Neuronal stem cell (in vitro differentiated cells): ENCODE measurements around the gene ITSN1.

Source experiments
- DNase-seq: peaks from one replicate; pipeline ENCODE4 v3.0.0-alpha.2; 2013; ENCODE audit warnings: low spot score
- H2AFZ ChIP-seq: one replicate; pipeline ENCODE4 v1.6.1; 2013; ENCODE audit warnings: mild to moderate bottlenecking, low read length, inconsistent platforms
- H2AK5ac ChIP-seq: 2 replicates; pipeline ENCODE4 v1.6.1; 2013; ENCODE audit warnings: low read depth, mild to moderate bottlenecking, inconsistent platforms, low read length, moderate library complexity, mixed read lengths
- H2BK120ac ChIP-seq: 2 replicates; pipeline ENCODE4 v1.6.1; 2013; ENCODE audit warnings: low read depth, mild to moderate bottlenecking, inconsistent platforms, low read length, moderate library complexity, mixed read lengths
- H2BK12ac ChIP-seq: one replicate; pipeline ENCODE4 v1.6.1; 2013; ENCODE audit warnings: low read length, inconsistent platforms
- H2BK15ac ChIP-seq: 2 replicates; pipeline ENCODE4 v1.6.1; 2013; ENCODE audit warnings: mild to moderate bottlenecking, low read length, inconsistent platforms, mixed read lengths
- H2BK5ac ChIP-seq: one replicate; pipeline ENCODE4 v1.6.1; 2013; ENCODE audit warnings: inconsistent platforms, mild to moderate bottlenecking, low read length, moderate library complexity
- H3K14ac ChIP-seq: one replicate; pipeline ENCODE4 v1.6.1; 2013; ENCODE audit warnings: low read length, inconsistent platforms
- H3K18ac ChIP-seq: 2 replicates; pipeline ENCODE4 v1.6.1; 2013; ENCODE audit warnings: low read length, inconsistent platforms
- H3K23ac ChIP-seq: 2 replicates; pipeline ENCODE4 v1.6.1; 2013; ENCODE audit warnings: low read depth, mild to moderate bottlenecking, mixed read lengths, low read length, inconsistent platforms; ENCODE audit not compliant: poor library complexity
- H3K27ac ChIP-seq: replicated peaks from 3 replicates; pipeline ENCODE4 v1.5.1; 2013; ENCODE audit warnings: low read length, inconsistent platforms
- H3K27me3 ChIP-seq, 3 experiments: 2 replicates each; pipeline ENCODE4 v1.6.1; 2013; ENCODE audit warnings: low read length in 3 of 3, mild to moderate bottlenecking in 2 of 3, inconsistent platforms in 1 of 3, low read depth in 1 of 3, mixed read lengths in 1 of 3, moderate library complexity in 1 of 3; ENCODE audit not compliant: control insufficient read depth in 3 of 3, insufficient read depth in 3 of 3
- H3K36me3 ChIP-seq, 2 donors: replicated peaks in 1 of 2; 2 replicates each; pipeline ENCODE4 v1.6.1; 2013; ENCODE audit warnings: low read length in 2 of 2; ENCODE audit not compliant: control insufficient read depth in 2 of 2, insufficient read depth in 2 of 2
- H3K4ac ChIP-seq: 2 replicates; pipeline ENCODE4 v1.6.1; 2013; ENCODE audit warnings: inconsistent platforms, mild to moderate bottlenecking, low read length, moderate library complexity
- H3K4me1 ChIP-seq, 2 donors: 1 replicate in 1 of 2; 2 replicates in 1 of 2; pipeline ENCODE4 v1.6.1; 2013; ENCODE audit warnings: low read length in 2 of 2, low read depth in 1 of 2; ENCODE audit not compliant: control insufficient read depth in 2 of 2, insufficient read depth in 1 of 2
- H3K4me2 ChIP-seq: one replicate; pipeline ENCODE4 v1.6.1; 2013; ENCODE audit warnings: mild to moderate bottlenecking, low read length, inconsistent platforms; ENCODE audit not compliant: insufficient read depth, poor library complexity, severe bottlenecking
- H3K4me3 ChIP-seq, 2 donors: 2 replicates each; pipeline ENCODE4 v1.5.1; 2013; ENCODE audit warnings: low read length in 2 of 2, mild to moderate bottlenecking in 2 of 2, inconsistent platforms in 1 of 2, moderate library complexity in 1 of 2
- H3K79me1 ChIP-seq: one replicate; pipeline ENCODE4 v1.6.1; 2013; ENCODE audit warnings: low read depth, mild to moderate bottlenecking, inconsistent platforms, low read length, moderate library complexity
- H3K9ac ChIP-seq: one replicate; pipeline ENCODE4 v1.6.1; 2013; ENCODE audit warnings: mild to moderate bottlenecking, low read depth, low read length, inconsistent platforms; ENCODE audit not compliant: poor library complexity
- H3K9me3 ChIP-seq, 2 donors: replicated peaks in 1 of 2; 2 replicates each; pipeline versions ENCODE3 to v1.6.1; 2013; ENCODE audit warnings: low read length in 2 of 2, mild to moderate bottlenecking in 2 of 2, inconsistent platforms in 1 of 2, low read depth in 1 of 2, mixed read lengths in 1 of 2, moderate library complexity in 1 of 2; ENCODE audit not compliant: control insufficient read depth in 2 of 2, insufficient read depth in 1 of 2
- H4K8ac ChIP-seq: one replicate; pipeline ENCODE4 v1.6.1; 2013; ENCODE audit warnings: low read depth, mild to moderate bottlenecking, inconsistent platforms, low read length, moderate library complexity
- H4K91ac ChIP-seq: one replicate; pipeline ENCODE4 v1.6.1; 2013; ENCODE audit warnings: low read length, low read depth, mild to moderate bottlenecking, inconsistent platforms; ENCODE audit not compliant: poor library complexity
- WGBS, 2 donors: extraction: QIAGEN DNeasy Blood & Tissue Kit; methylation state at CpG; one replicate each; pipeline ENCODE4 v1.1.7; 2013; ENCODE audit warnings: missing lambda C conversion rate in 2 of 2, mixed read lengths in 1 of 2; ENCODE audit not compliant: insufficient read length in 2 of 2, insufficient replicate concordance in 1 of 2; ENCODE audit errors: extremely low coverage in 2 of 2; 5-methylcytosine and 5-hydroxymethylcytosine counted together

The ITSN1 gene

DNA sequence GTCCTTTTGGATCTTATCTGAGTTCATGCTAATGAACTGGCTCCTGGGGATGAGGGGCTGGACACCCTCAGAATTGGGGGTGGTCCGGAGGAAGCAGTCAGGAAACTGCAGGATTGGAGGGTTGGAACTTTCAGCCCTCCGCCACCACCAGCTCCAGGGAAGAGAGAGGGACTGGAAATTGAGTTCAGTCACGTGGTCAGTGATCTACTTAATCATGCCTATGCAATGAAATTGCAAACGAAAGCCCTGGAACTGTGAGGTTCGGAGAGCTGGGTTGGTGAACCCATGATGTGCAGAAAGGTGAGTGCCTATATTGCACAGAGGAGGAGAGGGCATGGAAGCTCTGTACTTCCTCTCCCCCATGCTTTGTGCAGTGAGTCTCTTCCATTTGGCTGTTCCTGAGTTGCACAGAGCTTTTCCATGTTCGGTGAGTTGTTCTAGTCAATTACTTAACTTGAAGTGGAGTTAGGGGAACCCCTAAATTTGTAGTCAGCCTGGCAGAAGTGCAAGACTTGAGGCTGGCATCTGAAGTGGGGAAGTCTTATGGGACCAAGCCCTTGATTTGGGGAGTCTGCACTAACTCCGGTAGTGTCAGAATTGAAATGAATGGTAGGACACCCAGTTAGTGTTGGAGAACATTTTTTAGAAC lies 16.7 kb downstream of the ITSN1 start:
- Histone ChIP-seq H3K36me3 (peaks cover 0 to 21% of the 10 kb centered on the region in 2 donors), H3K27me3 (no peaks in the 10 kb centered on the region), H3K14ac (no peak overlapping the region), H2BK120ac (no peak overlapping the region), H2AK5ac (no peak overlapping the region), H3K18ac (no peak overlapping the region), H3K4me3 (no peak overlapping the region), H2AFZ (no peak overlapping the region), H2BK15ac (no peak overlapping the region), H4K91ac (no peak overlapping the region), H3K9me3 (peaks cover 0 to 18% of the 10 kb centered on the region in 2 donors), H3K79me1 (no peaks in the 10 kb centered on the region), H2BK12ac (no peak overlapping the region), H3K9ac (no peak overlapping the region), H3K4me1 (peaks cover 0 to 3% of the 10 kb centered on the region in 2 donors), H3K27ac (no peak overlapping the region), H3K4me2 (no peak overlapping the region), H3K23ac (no peak overlapping the region), H2BK5ac (no peak overlapping the region), H3K4ac (no peak overlapping the region), H4K8ac (no peak overlapping the region)
- no CpG with 5 or more reads among the region's 7 CpGs for WGBS, 2 donors
- DNase-seq, result no peak

DNA sequence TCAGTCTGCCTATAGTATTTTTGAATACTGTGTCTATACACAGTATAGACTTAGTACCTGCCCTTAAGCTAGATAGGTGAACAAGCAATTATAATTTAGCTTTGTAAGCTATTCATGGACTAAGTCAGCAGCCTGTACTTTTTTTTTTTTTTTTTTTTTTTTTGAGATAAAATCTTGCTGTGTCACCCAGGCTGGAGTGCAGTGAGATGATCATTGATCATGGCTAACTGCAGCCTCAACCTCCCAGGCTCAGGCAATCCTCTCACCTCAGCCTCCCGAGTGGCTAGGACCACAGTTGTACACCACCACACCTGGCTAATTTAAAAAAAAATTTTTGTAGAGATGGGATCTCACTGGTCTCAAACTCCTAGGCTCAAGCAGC lies 17.3 kb downstream of the ITSN1 start:
- H3K4me1 ChIP-seq, result peaks cover 0 to under 1% of the 10 kb centered on the region in 2 donors
- H3K79me1 ChIP-seq, result no peaks in the 10 kb centered on the region
- no CpG with 5 or more reads among the region's 1 CpG for WGBS, 2 donors
- H3K14ac ChIP-seq, result no peak overlapping the region
- H3K36me3 ChIP-seq, result peaks cover 0 to 20% of the 10 kb centered on the region in 2 donors
- H3K4me3 ChIP-seq, result no peak overlapping the region
- no peak overlapping the region for H2BK12ac ChIP-seq
- peaks cover 0 to 21% of the 10 kb centered on the region in 2 donors for H3K9me3 ChIP-seq
- no peak overlapping the region for H2BK5ac ChIP-seq
- no peak overlapping the region for H3K18ac ChIP-seq
- no peak overlapping the region for H2AFZ ChIP-seq
- no peak overlapping the region for H3K4ac ChIP-seq
- no peak for DNase-seq
- H2BK15ac ChIP-seq, result no peak overlapping the region
- no peak overlapping the region for H2AK5ac ChIP-seq
- no peak overlapping the region for H3K4me2 ChIP-seq
- H4K91ac ChIP-seq, result no peak overlapping the region
- H3K27me3 ChIP-seq, result no peaks in the 10 kb centered on the region
- no peak overlapping the region for H4K8ac ChIP-seq
- no peak overlapping the region for H3K9ac ChIP-seq
- no peak overlapping the region for H3K27ac ChIP-seq
- no peak overlapping the region for H2BK120ac ChIP-seq
- H3K23ac ChIP-seq, result no peak overlapping the region

DNA sequence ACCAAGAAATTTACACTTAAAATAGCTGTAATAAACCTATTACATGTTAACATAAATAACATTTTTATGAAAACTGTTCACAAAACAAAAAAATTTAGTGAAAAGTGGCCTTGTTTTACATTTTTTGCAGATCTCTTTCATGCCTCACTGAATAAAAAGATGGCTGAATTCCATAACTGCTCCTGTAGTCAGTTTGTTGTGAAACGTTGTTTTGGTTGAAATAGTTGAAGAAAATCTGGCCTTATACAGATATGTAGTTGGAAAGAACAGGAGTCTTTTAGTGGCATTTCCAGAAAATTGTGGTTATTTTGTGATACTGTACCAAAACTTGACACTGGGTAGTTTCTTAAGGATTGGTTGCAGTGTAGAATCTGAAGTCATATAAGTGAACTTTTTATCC lies 18.1 kb downstream of the ITSN1 start:
- no peak overlapping the region for H3K4me3 ChIP-seq
- H3K9me3 ChIP-seq, result peaks cover 0 to 21% of the 10 kb centered on the region in 2 donors
- H3K4me2 ChIP-seq, result no peak overlapping the region
- no peak overlapping the region for H4K8ac ChIP-seq
- no CpG with 5 or more reads among the region's 1 CpG for WGBS, 2 donors
- no peak overlapping the region for H3K9ac ChIP-seq
- H2AFZ ChIP-seq, result no peak overlapping the region
- H2BK120ac ChIP-seq, result no peak overlapping the region
- no peaks in the 10 kb centered on the region for H3K27me3 ChIP-seq
- DNase-seq, result no peak
- H3K14ac ChIP-seq, result no peak overlapping the region
- H3K79me1 ChIP-seq, result no peaks in the 10 kb centered on the region
- no peaks in the 10 kb centered on the region for H3K4me1 ChIP-seq
- H4K91ac ChIP-seq, result no peak overlapping the region
- no peak overlapping the region for H2BK5ac ChIP-seq
- H3K18ac ChIP-seq, result no peak overlapping the region
- no peak overlapping the region for H2AK5ac ChIP-seq
- no peak overlapping the region for H3K27ac ChIP-seq
- no peak overlapping the region for H2BK12ac ChIP-seq
- no peak overlapping the region for H3K23ac ChIP-seq
- H2BK15ac ChIP-seq, result no peak overlapping the region
- no peak overlapping the region for H3K4ac ChIP-seq
- H3K36me3 ChIP-seq, result peaks cover 0 to 21% of the 10 kb centered on the region in 2 donors

DNA sequence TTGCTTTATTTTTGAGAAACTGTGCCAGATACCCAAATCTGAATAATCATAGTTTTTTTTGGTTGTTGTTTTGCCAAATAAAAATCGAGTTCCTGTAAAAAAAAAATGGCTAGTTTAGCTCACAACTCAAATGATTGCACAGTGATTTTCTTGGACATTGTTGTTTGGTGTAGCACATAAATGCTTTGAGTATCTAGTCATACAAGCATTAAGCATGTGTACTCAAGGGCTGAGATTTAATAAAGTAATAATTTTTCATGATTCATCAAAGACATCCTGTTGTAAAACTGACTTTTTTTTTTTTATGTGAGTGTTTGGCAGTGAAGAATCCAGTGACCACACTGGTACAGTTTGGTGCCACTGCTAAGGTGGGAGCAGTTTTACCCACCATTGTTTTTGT lies 18.8 kb downstream of the ITSN1 start:
- no peak overlapping the region for H2AK5ac ChIP-seq
- no peak overlapping the region for H2BK120ac ChIP-seq
- no peak overlapping the region for H2BK5ac ChIP-seq
- H3K4ac ChIP-seq, result no peak overlapping the region
- no peak overlapping the region for H3K23ac ChIP-seq
- no peak overlapping the region for H3K4me3 ChIP-seq
- no peak for DNase-seq
- no CpG with 5 or more reads among the region's 1 CpG for WGBS, 2 donors
- no peak overlapping the region for H3K14ac ChIP-seq
- H3K27me3 ChIP-seq, result no peaks in the 10 kb centered on the region
- H2AFZ ChIP-seq, result no peak overlapping the region
- no peak overlapping the region for H3K27ac ChIP-seq
- peaks cover 0 to 21% of the 10 kb centered on the region in 2 donors for H3K9me3 ChIP-seq
- H2BK12ac ChIP-seq, result no peak overlapping the region
- no peaks in the 10 kb centered on the region for H3K4me1 ChIP-seq
- H3K9ac ChIP-seq, result no peak overlapping the region
- H3K79me1 ChIP-seq, result no peaks in the 10 kb centered on the region
- H4K8ac ChIP-seq, result no peak overlapping the region
- H3K36me3 ChIP-seq, result peaks cover 0 to 21% of the 10 kb centered on the region in 2 donors
- no peak overlapping the region for H3K4me2 ChIP-seq
- H2BK15ac ChIP-seq, result no peak overlapping the region
- H3K18ac ChIP-seq, result no peak overlapping the region
- no peak overlapping the region for H4K91ac ChIP-seq
